HG02938 (cell line): Measurements from ENCODE around the gene UNC5B.
"Not testable (repeated sequence)": the region's sequence is repeated elsewhere in the genome, so short reads cannot be mapped to it uniquely, and the experiment has no call there.

Source experiments
- ATAC-seq: cut with Tn5 transposase; IDR thresholded peaks from one replicate; pipeline ENCODE4 v1.9.1; 2021; ENCODE audit warnings: mild to moderate bottlenecking, moderate library complexity; ENCODE audit not compliant: unreplicated experiment

UNC5B gene

GRCh38 chr10:71295641-71296040 is 83.3 kb downstream of the UNC5B start:
- ATAC-seq = no peak

GRCh38 chr10:71296086-71296485 is 83.7 kb downstream of the UNC5B start:
- no peak for ATAC-seq

- ATAC-seq = not testable (repeated sequence)
Observed at GRCh38 chr10:71296811-71297210, 84.4 kb downstream of the UNC5B start.

GRCh38 chr10:71297343-71297742 is 85.0 kb downstream of the UNC5B start:
- no peak for ATAC-seq

- ATAC-seq = no peak
Observed at GRCh38 chr10:71299071-71299785, 86.9 kb downstream of the UNC5B start.

- no peak for ATAC-seq
Observed at GRCh38 chr10:71300555-71301370, 88.4 kb downstream of the UNC5B start.

- no peak for ATAC-seq
Observed at GRCh38 chr10:71301371-71301916, 89.1 kb downstream of the UNC5B start.

GRCh38 chr10:71302451-71302850 is 90.1 kb downstream of the UNC5B start:
- ATAC-seq = no peak

GRCh38 chr10:71302874-71303568 is 90.7 kb downstream of the UNC5B start:
- no peak for ATAC-seq

- no peak for ATAC-seq
Observed at GRCh38 chr10:71303569-71303907, 91.2 kb downstream of the UNC5B start.

GRCh38 chr10:71304914-71305313 is 92.5 kb downstream of the UNC5B start:
- ATAC-seq = no peak

GRCh38 chr10:71306979-71307378 is 94.6 kb downstream of the UNC5B start:
- ATAC-seq = no peak

- ATAC-seq = no peak
Observed at GRCh38 chr10:71307469-71308085, 95.2 kb downstream of the UNC5B start.

- ATAC-seq = no peak
Observed at GRCh38 chr10:71308244-71308643, 95.9 kb downstream of the UNC5B start.

GRCh38 chr10:71308985-71309384 is 96.6 kb downstream of the UNC5B start:
- no peak for ATAC-seq

GRCh38 chr10:71309919-71310318 is 97.5 kb downstream of the UNC5B start:
- no peak for ATAC-seq

- no peak for ATAC-seq
Observed at GRCh38 chr10:71312220-71312619, 99.8 kb downstream of the UNC5B start.

GRCh38 chr10:71312811-71313789 is 100.7 kb downstream of the UNC5B start:
- no peak for ATAC-seq

- no peak for ATAC-seq
Observed at GRCh38 chr10:71314028-71314693, 101.8 kb downstream of the UNC5B start.
